ENCODE results near the gene STIL. TPM values are rescaled to one million over a fixed set of nuclear protein-coding genes. Genes with fewer than 3 reads are reported as not detected.
A peak's percentile ranks its signal among the peaks of the same experiment; 100 is the strongest.

Gene STIL
- total RNA-seq, 1 donor from 2014 or later = 0.48 TPM

DNA sequence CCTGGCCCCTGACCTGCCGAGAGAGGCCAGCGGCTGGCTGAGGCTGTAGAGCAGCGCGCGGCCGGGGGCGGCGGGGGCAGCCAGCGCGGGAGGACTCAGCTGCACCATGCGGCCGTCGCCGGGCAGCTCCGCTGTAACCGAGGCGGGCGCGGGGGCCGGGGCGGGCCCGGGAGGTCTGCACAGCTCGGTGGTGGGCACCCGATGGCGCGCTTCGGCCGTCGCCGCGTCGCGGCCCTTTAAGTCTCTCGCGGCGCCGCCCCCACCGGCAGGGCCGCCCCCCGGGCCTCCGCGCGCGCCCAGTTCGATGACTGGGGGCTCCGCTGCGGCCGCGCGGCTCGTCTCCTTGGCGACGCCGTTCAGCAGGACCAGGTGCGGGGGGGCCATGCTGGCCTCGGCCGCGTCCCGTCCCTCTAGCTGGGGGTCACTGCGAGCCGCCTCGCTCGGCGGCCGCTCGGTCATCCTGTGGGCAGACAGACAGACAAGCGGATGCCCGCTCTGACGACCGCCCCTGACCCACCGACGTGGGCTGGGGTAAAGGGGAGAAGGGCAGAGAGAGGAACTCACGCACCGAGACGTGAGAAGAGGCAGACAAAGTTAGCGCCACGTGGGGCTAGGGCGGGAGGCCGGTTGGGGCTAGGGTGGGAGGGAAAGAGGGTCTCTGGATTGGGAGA is 88.4 kb downstream of the STIL start:
- intact Hi-C loops (cut with DNase I) = no loop called here
- DNase-seq (ENCODE audit: low spot score) = no peak

GRCh38 chr1:47224676-47225399 is 89.1 kb downstream of the STIL start:
- no peak for DNase-seq (ENCODE audit: low spot score)
- intact Hi-C loops (cut with DNase I) = no loop called here

DNA sequence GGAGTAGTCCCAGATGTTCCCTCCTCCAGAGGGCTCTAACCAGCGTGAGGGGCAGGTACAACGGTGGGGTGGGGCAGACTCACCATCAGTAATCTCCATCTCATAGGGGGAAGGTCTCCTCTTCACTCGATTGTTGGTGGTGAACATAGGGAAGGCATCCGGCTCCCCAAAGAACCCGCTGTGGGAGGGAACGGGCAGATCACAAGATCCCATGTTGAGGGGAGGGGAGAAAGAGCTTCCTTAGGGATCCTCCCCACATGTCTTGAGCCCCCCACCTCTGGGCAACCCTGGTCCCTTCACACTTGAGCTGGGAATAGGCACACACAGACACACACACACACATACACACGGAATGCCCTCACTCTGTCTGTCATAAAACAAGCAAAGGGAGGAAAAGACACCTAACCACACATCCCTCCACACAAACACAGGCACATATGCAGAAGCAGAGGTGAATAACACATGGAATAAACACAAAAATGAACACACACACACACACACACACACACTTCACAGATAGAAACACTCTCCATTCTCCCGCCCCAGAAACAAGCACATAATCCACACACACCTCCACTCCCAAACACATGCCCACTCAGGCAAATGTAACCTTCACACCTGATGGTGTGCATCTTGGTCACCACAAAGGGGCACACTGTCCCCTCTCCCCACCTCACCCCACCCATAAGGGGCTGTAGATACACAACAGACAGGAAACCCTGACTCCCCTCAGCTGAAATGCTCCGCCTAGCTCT is 89.8 kb downstream of the STIL start:
- intact Hi-C loops (cut with DNase I) = no loop called here
- DNase-seq (ENCODE audit: low spot score) = no peak

- DNase-seq (ENCODE audit: low spot score) = no peak
- intact Hi-C loops (cut with DNase I) = no loop called here
Measured at GRCh38 chr1:47223174-47223920, 90.6 kb downstream of the STIL start.

GRCh38 chr1:47222476-47222875 is 91.5 kb downstream of the STIL start:
- intact Hi-C loops (cut with DNase I) = no loop called here
- DNase-seq (ENCODE audit: low spot score) = no peak

DNA sequence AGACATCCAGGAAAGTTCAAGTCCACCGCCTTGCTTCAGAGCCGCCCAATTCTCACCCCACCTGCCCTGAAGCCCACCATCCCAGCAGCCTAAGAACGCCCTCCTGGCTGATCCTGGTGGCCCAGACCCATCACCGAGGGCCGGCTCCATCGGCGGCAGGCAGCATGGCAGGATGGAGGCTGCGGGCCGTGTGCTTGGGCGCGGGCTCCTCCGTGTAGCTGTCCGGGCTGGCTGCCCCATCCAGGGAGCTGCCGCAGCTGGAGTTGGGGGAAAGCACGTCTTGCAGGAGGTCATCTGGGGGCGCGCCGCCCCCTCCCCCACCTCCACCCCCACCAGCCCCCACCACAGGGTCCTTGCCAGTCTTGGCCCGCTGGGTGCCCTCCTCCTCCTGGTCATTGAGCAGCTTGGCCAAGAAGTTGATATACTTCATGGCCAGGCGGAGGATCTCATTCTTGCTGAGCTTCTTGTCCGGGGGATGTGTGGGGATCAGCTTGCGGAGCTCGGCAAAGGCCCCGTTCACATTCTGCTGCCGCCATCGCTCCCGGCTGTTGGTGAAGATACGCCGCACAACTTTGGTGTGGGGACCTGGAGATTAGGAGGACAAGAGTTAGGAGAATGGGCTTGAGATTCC is 94.2 kb downstream of the STIL start:
- intact Hi-C loops (cut with DNase I) = no loop called here
- no peak for DNase-seq (ENCODE audit: low spot score)

DNA sequence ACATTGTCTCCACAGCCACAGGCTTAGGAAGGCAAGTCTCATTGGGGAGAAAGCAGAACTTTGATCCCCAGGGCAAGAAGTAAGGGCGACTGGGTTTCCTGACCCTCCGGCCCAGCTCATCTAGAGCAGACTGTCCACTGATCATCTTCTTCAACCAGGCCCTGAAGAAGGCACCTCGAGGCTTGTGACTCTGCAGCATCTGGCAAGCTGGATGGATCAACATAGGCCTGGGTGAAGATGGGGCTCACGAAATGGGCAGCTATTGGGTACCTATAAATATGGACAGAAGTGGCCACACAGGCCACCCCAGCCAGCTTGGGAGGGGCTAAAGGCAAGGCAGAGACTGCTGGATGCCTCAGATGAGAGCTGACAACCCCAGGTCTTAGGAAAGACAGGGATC is 94.9 kb downstream of the STIL start:
- DNase-seq (ENCODE audit: low spot score) = peak; percentile 43
- intact Hi-C loops (cut with DNase I) = no loop called here

DNA sequence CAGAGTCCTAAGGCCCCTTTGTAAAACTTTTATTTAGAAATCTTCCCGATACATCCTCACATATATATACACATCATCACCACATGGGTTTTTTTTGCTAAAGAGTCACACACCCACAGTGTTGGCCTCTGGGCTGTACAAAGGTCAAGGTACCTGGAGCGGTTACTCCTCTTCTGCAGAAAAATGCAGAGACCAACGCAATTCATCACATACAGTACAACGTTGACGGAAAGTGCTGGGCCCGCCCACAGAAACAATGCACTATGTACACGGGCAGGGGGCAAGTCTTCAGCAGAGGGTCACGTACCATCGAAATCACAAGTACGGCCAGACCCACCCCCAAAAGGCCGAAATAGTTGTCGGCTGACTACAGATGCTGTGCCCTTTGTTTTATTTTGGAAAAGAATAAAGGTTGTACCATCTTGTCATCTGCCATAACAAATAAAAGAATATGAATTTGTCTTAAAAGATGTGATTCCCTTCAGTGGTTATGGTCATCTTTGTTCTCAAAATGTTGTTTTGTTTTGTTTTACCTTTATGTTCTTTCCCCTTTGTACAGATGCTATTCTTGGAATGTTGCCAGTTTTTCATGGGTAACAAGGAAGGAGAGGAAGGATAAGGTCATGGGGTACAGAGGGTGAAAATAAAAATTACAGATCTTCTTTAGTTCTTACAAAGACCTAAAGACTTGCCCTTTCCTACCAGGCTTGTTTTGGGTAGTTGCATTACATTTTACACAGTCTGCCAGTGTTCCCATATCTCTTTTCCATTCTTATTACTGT is 97.5 kb downstream of the STIL start:
- intact Hi-C loops (cut with DNase I) = no loop called here
- DNase-seq (ENCODE audit: low spot score) = peak; percentile 36

- peak; percentile 36 for DNase-seq (ENCODE audit: low spot score)
- intact Hi-C loops (cut with DNase I) = no loop called here
Measured at GRCh38 chr1:47215713-47216112, 98.2 kb downstream of the STIL start.

- DNase-seq (ENCODE audit: low spot score) = peak; percentile 51
Measured at GRCh38 chr1:47214549-47214948, 99.4 kb downstream of the STIL start.

GRCh38 chr1:47213230-47213963 is 100.5 kb downstream of the STIL start:
- DNase-seq (ENCODE audit: low spot score) = peak; percentile 58
- intact Hi-C loops (cut with DNase I) = no loop called here

More at GRCh38 chr1:47214549-47214948, 99.4 kb downstream of the STIL start:
- intact Hi-C loops (cut with DNase I) = no loop called here

- DNase-seq (ENCODE audit: low spot score) = peak; percentile 58
- intact Hi-C loops (cut with DNase I) = no loop called here
Measured at GRCh38 chr1:47212636-47213229, 101.2 kb downstream of the STIL start.

- intact Hi-C loops (cut with DNase I) = no loop called here
- no peak for DNase-seq (ENCODE audit: low spot score)
Measured at GRCh38 chr1:47211796-47212269, 102.1 kb downstream of the STIL start.

GRCh38 chr1:47210666-47211065 is 103.3 kb downstream of the STIL start:
- intact Hi-C loops (cut with DNase I) = no loop called here
- DNase-seq (ENCODE audit: low spot score) = no peak

- DNase-seq (ENCODE audit: low spot score) = no peak
- intact Hi-C loops (cut with DNase I) = no loop called here
Measured at GRCh38 chr1:47209725-47210325, 104.1 kb downstream of the STIL start.

GRCh38 chr1:47209091-47209490 is 104.9 kb downstream of the STIL start:
- intact Hi-C loops (cut with DNase I) = no loop called here
- DNase-seq (ENCODE audit: low spot score) = no peak

DNA sequence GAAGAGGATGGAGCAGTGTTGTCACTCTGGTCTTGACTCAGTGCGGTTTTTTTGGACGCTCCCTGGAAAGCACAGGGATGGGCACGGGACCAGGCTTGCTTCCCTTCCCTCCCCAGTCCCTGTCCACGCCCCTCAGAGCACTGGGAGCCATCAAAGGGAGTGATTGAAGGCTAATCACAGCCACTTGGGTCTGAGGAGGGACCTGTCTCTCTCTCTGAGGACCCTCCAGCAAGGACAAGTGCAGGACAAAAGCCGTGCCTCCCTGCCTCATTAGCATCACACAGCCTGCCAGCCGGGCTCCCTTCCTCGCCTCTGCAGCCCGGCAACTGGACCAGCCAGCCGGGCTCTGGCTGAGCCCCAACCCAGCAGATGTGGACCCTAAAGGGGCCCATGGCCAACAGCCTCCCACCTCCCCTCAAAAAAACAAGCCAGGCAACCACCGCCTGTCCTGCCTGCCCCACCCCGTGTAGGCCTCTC is 105.5 kb downstream of the STIL start:
- intact Hi-C loops (cut with DNase I) = no loop called here
- no peak for DNase-seq (ENCODE audit: low spot score)
